GM10266 (cell line): ENCODE results near the gene RGP1.

Experiments
- DNase-seq: peaks from one replicate; pipeline ENCODE4 v3.0.0; 2012; ENCODE audit errors: extremely low spot score
- TF ChIP-seq, protein P1 (sequence below): IDR thresholded peaks from 2 replicates; pipeline ENCODE4 v1.5.1; 2012; ENCODE audit warnings: mild to moderate bottlenecking, low read depth; ENCODE audit not compliant: control insufficient read depth, insufficient read depth; ENCODE audit errors: missing control alignments

Gene RGP1

DNA sequence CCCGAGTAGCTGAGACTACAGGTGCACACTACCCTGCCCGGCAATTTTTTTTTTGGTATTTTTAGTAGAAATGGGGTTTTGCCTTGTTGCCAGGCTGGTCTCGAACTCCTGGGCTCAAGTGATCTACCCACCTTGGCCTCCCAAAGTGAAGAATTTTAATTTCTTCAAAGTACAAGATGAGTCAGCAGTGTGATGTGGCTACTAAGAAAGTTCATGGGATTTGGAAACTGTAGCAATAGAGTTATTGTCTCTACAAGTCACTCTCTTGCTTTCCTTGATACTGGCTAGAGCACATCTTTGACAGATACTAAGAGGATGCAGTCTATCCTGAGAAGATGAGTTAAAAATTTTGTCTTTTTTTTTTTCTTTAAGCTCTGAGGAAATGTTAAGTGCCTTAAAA lies 15.0 kb upstream of the RGP1 start:
- TF ChIP-seq, protein P1, sequence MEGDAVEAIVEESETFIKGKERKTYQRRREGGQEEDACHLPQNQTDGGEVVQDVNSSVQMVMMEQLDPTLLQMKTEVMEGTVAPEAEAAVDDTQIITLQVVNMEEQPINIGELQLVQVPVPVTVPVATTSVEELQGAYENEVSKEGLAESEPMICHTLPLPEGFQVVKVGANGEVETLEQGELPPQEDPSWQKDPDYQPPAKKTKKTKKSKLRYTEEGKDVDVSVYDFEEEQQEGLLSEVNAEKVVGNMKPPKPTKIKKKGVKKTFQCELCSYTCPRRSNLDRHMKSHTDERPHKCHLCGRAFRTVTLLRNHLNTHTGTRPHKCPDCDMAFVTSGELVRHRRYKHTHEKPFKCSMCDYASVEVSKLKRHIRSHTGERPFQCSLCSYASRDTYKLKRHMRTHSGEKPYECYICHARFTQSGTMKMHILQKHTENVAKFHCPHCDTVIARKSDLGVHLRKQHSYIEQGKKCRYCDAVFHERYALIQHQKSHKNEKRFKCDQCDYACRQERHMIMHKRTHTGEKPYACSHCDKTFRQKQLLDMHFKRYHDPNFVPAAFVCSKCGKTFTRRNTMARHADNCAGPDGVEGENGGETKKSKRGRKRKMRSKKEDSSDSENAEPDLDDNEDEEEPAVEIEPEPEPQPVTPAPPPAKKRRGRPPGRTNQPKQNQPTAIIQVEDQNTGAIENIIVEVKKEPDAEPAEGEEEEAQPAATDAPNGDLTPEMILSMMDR: no peak
- DNase-seq: no peak

DNA sequence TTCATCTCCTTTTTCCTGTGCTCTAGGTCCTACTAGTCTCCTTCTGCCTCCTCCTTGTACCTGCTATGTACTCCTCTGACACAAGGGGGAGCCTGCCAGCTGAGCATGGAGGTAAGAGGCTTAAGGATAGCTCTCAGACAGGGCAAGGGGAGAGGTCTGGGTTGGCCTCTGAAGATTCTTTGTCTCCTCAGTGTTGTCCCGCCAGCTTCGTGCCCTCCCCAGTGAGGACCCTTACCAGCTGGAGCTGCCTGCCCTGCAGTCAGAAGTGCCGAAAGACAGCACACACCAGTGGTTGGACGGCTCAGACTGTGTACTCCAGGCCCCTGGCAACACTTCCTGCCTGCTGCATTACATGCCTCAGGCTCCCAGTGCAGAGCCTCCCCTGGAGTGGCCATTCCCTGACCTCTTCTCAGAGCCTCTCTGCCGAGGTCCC lies 12.9 kb upstream of the RGP1 start:
- TF ChIP-seq, protein P1: peak; percentile 94
- DNase-seq: peak; percentile 71

GRCh38 chr9:35737143-35737542 lies 11.9 kb upstream of the RGP1 start:
- TF ChIP-seq, protein P1: no peak

GRCh38 chr9:35738186-35738585 lies 10.9 kb upstream of the RGP1 start:
- DNase-seq: no peak
- TF ChIP-seq, protein P1: no peak

More at GRCh38 chr9:35737143-35737542, 11.9 kb upstream of the RGP1 start:
- no peak for DNase-seq

DNA sequence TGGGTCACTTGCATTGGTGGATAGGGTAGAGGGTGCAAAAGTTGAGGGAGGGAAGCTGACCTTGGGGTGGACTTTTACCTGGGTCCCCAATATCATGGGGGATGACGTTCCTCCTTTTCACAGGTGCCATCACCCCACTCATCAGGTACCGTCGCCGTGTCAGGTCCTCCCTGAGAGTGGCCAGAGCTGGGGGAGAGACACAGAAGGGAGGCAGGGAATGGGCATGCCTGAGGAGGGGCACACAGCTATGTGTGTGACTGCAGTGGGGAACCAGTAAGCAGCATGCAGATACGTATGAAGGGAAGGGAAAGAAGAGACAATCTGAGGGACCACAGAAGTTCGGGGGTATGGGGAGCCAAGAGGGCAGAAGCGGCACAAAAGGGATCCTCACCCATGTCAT lies 10.2 kb upstream of the RGP1 start:
- TF ChIP-seq, protein P1: no peak
- no peak for DNase-seq

DNA sequence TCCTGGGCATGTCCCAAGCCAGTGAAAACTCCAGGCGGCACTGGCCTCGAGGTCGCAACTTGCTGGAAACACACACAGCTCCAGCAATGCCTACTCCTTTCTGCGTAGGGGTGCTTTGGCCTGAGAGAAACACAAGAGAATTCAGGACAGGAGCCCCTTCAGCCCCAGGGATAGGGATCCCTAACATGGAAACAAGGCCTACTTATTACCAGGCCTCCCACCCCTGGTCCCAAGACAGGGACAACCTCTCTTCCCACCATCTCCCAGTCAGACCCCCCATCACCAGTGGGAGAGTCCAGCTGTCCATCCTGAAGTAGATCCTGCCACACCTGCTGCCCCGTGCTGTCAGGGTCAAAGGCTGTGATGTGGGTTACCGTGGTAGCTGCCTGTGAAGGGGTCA lies 8.8 kb upstream of the RGP1 start:
- TF ChIP-seq, protein P1: no peak
- DNase-seq: no peak

DNA sequence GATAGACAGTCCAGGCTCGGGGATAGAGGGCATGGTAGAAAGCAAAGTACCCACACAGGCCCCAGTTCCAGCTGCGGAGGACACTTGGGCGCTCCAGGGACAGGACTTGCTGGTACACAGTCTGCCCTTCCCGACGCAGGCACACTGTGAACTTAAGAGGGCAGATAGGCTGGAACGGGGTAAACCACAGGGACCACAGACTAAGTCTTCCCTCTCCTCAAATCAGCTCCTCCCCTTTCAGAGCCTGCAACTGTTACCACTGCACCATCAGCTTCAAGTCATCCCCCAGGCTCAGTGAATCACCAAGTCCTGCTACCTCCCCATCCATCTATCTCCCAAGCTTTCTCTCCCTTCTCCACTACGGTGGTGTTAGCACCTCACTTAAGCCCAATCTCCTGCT lies 7.3 kb upstream of the RGP1 start:
- TF ChIP-seq, protein P1: no peak
- no peak for DNase-seq

- no peak for DNase-seq
- TF ChIP-seq, protein P1: no peak
These were observed 5.6 kb upstream of the RGP1 start for GRCh38 chr9:35743452-35743851.
